A673 (cell line): ENCODE measurements around the gene PRR5L. TPM values are rescaled to one million over a fixed set of nuclear protein-coding genes. Genes with fewer than 3 reads are reported as not detected.
A peak's percentile ranks its signal among the peaks of the same experiment; 100 is the strongest.

Experiments used
- BruUV-seq: library from RNA; stranded (reverse); fragments of 400-500 nt; replicated peaks from 2 replicates; lab custom pipeline; 2021; lab: Mats Ljungman, UMichigan
- CTCF ChIA-PET: fragments of 300-600 bp; sonication (Branson Sonifier 250); formaldehyde crosslinking; loops from one replicate; lab custom pipeline; 2022; ENCODE audit warnings: antibody characterized with exemption; lab: Charles Lee
- POLR2A ChIA-PET: fragments of 300-600 bp; sonication (Branson Sonifier 250); formaldehyde crosslinking; loops from one replicate; lab custom pipeline; 2022; ENCODE audit warnings: antibody characterized with exemption; ENCODE audit not compliant: low non-redundant PET; lab: Charles Lee
- DNase-seq: peaks from one replicate; pipeline ENCODE4 v3.0.0-alpha.2; 2015; ENCODE audit warnings: low spot score
- H3K27ac ChIP-seq: fragments of 200-600 bp; sonication (generic); 2 replicates; pipeline ENCODE4 v1.5.1; 2016; ENCODE audit warnings: mixed run types, low read depth, mild to moderate bottlenecking, mixed read lengths, antibody characterized with exemption, low read length; ENCODE audit not compliant: poor library complexity, severe bottlenecking
- H3K27me3 ChIP-seq: fragments of 200-600 bp; sonication (generic); replicated peaks from 2 replicates; pipeline ENCODE4 v1.6.1; 2017; ENCODE audit warnings: mixed run types, low read depth, mild to moderate bottlenecking, mixed read lengths, antibody characterized with exemption, low read length; ENCODE audit not compliant: insufficient read depth, poor library complexity
- H3K36me3 ChIP-seq: fragments of 200-600 bp; sonication (generic); 2 replicates; pipeline ENCODE4 v1.6.1; 2016; ENCODE audit warnings: mixed run types, mild to moderate bottlenecking, mixed read lengths, antibody characterized with exemption, low read length; ENCODE audit not compliant: insufficient read depth, poor library complexity, severe bottlenecking
- H3K4me1 ChIP-seq: fragments of 200-600 bp; sonication (generic); 2 replicates; pipeline ENCODE4 v1.6.1; 2017; ENCODE audit warnings: mixed run types, mild to moderate bottlenecking, mixed read lengths, antibody characterized with exemption, low read length; ENCODE audit not compliant: insufficient read depth, poor library complexity, severe bottlenecking
- H3K4me3 ChIP-seq: fragments of 200-600 bp; sonication (generic); 2 replicates; pipeline ENCODE4 v1.5.1; 2016; ENCODE audit warnings: low read depth, mixed run types, mild to moderate bottlenecking, mixed read lengths, low read length; ENCODE audit not compliant: poor library complexity, severe bottlenecking
- H3K9me3 ChIP-seq: fragments of 200-600 bp; sonication (generic); 2 replicates; pipeline ENCODE4 v1.6.1; 2016; ENCODE audit warnings: mixed run types, low read depth, mild to moderate bottlenecking, mixed read lengths, antibody characterized with exemption, low read length; ENCODE audit not compliant: poor library complexity, severe bottlenecking
- CTCF ChIP-seq: fragments of 300-800, 200-600 bp; sonication (generic); conservative IDR thresholded peaks from 2 replicates; pipeline ENCODE4 v1.5.1; 2017; ENCODE audit warnings: low read depth, mild to moderate bottlenecking, antibody characterized with exemption, low read length, moderate library complexity, mixed read lengths
- EZH2 ChIP-seq: fragments of 200-600 bp; sonication (generic); IDR thresholded peaks from 2 replicates; pipeline ENCODE4 v1.6.1; 2017; ENCODE audit warnings: borderline replicate concordance, low read depth, mild to moderate bottlenecking, mixed read lengths, antibody characterized with exemption, low read length; ENCODE audit not compliant: poor library complexity, severe bottlenecking
- intact Hi-C: fragments of 100-400 bp; cut with micrococcal nuclease; formaldehyde crosslinking; loops from one replicate; pipeline ENCODE4 v1.10.0; 2022; ENCODE audit not compliant: unreplicated experiment
- total RNA-seq: library from RNA; stranded (reverse); gene quantifications from 2 replicates; pipeline ENCODE4 v1.2.3, GENCODE V29; 2021

PRR5L gene
- total RNA-seq, 1 experiment from 2014 or later, result 102 TPM

DNA sequence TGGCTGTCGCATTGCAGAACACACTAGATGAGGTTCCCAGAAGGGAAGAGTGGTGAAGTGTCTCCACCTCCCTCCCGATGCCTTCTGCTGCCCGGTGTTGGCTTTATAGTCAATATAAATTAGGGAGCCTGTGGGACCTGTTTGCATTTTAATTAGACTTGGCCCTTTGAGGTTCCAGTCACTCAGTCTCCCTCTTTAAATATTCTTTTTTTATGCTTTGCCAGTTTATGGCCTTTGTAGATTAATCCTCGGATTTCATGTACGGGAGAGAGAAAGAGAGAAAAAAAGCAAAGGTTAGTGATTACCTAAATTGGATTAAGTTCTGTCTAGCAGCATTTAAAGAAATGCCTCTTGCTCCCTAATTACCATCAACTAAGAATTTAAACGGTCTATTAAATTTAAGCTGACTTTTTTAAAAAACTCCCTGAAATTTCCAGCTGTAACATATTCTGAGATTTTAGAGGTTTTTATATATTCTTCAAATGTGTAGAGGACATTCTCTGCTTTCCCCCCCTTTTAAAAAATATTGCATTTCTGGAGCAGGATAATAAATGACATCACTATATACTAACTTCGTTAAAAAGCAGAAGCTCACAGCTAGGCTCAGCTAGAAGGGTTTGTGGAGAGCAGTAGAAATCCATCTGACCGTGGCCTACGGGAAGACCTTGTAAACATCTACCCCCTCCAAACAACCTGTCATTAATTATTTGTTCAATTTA lies 84.4 kb downstream of the PRR5L start:
- ChIA-PET POLR2A (no interaction called here), CTCF (interaction anchor here (0.7 to 1.1 kb wide), 2 partner anchors 88 to 112 kb away, joined by 3 to 4 read pairs; no protein-coding TSS in a partner anchor)
- intact Hi-C loops, result loop anchor here (5.0 kb wide), 2 partner anchors 97 to 112 kb away; no protein-coding TSS in a partner anchor
- no peak overlapping the region for H3K27ac ChIP-seq
- peaks cover 16% of the 10 kb centered on the region for H3K36me3 ChIP-seq
- H3K9me3 ChIP-seq, result no peaks in the 10 kb centered on the region
- peak; percentile 87 for DNase-seq
- TF ChIP-seq EZH2 (no peak), CTCF (no peak)
- H3K4me1 ChIP-seq, result peaks cover 41% of the 10 kb centered on the region
- no TSS peak for BruUV-seq
- H3K27me3 ChIP-seq, result no peaks in the 10 kb centered on the region
- no peak overlapping the region for H3K4me3 ChIP-seq

DNA sequence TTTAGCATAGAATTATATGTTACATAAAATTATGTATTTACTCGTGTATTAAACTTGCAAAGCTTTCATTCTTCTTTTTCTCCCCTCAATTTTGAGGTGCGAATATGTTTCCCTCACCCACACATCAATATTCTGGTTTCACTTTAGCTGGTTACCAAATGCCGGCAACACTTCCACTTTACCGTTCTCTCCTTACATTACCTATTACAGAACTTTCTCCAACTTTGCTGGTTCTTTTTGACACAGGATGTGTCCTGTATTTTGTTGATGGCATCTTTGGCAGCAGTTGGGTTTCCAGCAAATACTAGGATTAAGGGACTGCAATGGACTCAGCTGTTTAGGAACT lies 84.9 kb downstream of the PRR5L start:
- BruUV-seq, result no TSS peak

GRCh38 chr11:36383195-36383594 lies 87.1 kb downstream of the PRR5L start:
- CTCF ChIA-PET, result no interaction called here
- POLR2A ChIA-PET, result no interaction called here
- H3K27me3 ChIP-seq, result no peaks in the 10 kb centered on the region
- TF ChIP-seq EZH2 (no peak), CTCF (no peak)
- H3K4me1 ChIP-seq, result peaks cover 28% of the 10 kb centered on the region
- BruUV-seq, result no TSS peak
- intact Hi-C loops, result loop anchor here (5.0 kb wide), 2 partner anchors 94 to 109 kb away; no protein-coding TSS in a partner anchor
- no peak overlapping the region for H3K27ac ChIP-seq
- H3K36me3 ChIP-seq, result peaks cover 16% of the 10 kb centered on the region
- no peak overlapping the region for H3K4me3 ChIP-seq
- H3K9me3 ChIP-seq, result no peaks in the 10 kb centered on the region
- no peak for DNase-seq

More for the DNA sequence above, 84.9 kb downstream of the PRR5L start:
- intact Hi-C loops, result loop anchor here (5.0 kb wide), 2 partner anchors 96 to 111 kb away; no protein-coding TSS in a partner anchor
- Histone ChIP-seq H3K27ac (no peak overlapping the region), H3K4me3 (no peak overlapping the region), H3K36me3 (peaks cover 16% of the 10 kb centered on the region), H3K9me3 (no peaks in the 10 kb centered on the region), H3K4me1 (peaks cover 36% of the 10 kb centered on the region), H3K27me3 (no peaks in the 10 kb centered on the region)
- ChIA-PET CTCF (interaction anchor here (0.7 to 1.1 kb wide), 2 partner anchors 89 to 112 kb away, joined by 3 to 4 read pairs; no protein-coding TSS in a partner anchor), POLR2A (no interaction called here)
- no peak for DNase-seq
- no peak for TF ChIP-seq CTCF
- TF ChIP-seq EZH2, result no peak
